ENCODE measurements around the gene SLC6A20.

GRCh38 chr3:45775571-45776300 is 20.6 kb downstream of the SLC6A20 start:
- no peak for TF ChIP-seq CTCF (IDR thresholded peaks at IDR 0.05)
- no peak for TF ChIP-seq POLR2A (IDR thresholded peaks at IDR 0.05)

Measured in Peyer's patch (tissue), 4 donors.